Chondrocyte (in vitro differentiated cells): Measurements from ENCODE around the gene ARHGAP24. TPM values are rescaled to one million over a fixed set of nuclear protein-coding genes. Genes with fewer than 3 reads are reported as not detected.
A peak's percentile ranks its signal among the peaks of the same experiment; 100 is the strongest.

Source experiments
- DNase-seq: peaks from one replicate; pipeline ENCODE4 v3.0.0; 2021; ENCODE audit warnings: mixed read lengths, low spot score
- H3K27ac Mint-ChIP-seq: one replicate; pipeline ENCODE4 v1.8.0; 2021; ENCODE audit warnings: mild to moderate bottlenecking, moderate library complexity, mixed read lengths; ENCODE audit not compliant: unreplicated experiment
- H3K27me3 Mint-ChIP-seq: 2 replicates; pipeline ENCODE4 v1.8.0; 2021; ENCODE audit warnings: low read depth, mixed read lengths
- H3K36me3 Mint-ChIP-seq: 2 replicates; pipeline ENCODE4 v1.8.0; 2021; ENCODE audit warnings: low read depth, mixed read lengths
- H3K4me1 Mint-ChIP-seq: 2 replicates; pipeline ENCODE4 v1.8.0; 2021; ENCODE audit warnings: low read depth, mild to moderate bottlenecking, mixed read lengths
- H3K4me3 Mint-ChIP-seq: one replicate; pipeline ENCODE4 v1.8.0; 2021; ENCODE audit warnings: mild to moderate bottlenecking, moderate library complexity, mixed read lengths; ENCODE audit not compliant: unreplicated experiment
- H3K9me3 Mint-ChIP-seq: 2 replicates; pipeline ENCODE4 v1.8.0; 2021; ENCODE audit warnings: low read depth, mixed read lengths
- CTCF ChIP-seq: fragments of 200-600 bp; sonication (generic); IDR thresholded peaks from 2 replicates; pipeline ENCODE4 v1.5.0; 2021; ENCODE audit warnings: antibody characterized with exemption, mild to moderate bottlenecking, moderate library complexity
- total RNA-seq: library from RNA; stranded (reverse); gene quantifications from 3 replicates; pipeline ENCODE4 v1.2.1, GENCODE V29; 2021

The ARHGAP24 gene
- total RNA-seq, 1 donor from 2014 or later = 22.0 TPM

DNA sequence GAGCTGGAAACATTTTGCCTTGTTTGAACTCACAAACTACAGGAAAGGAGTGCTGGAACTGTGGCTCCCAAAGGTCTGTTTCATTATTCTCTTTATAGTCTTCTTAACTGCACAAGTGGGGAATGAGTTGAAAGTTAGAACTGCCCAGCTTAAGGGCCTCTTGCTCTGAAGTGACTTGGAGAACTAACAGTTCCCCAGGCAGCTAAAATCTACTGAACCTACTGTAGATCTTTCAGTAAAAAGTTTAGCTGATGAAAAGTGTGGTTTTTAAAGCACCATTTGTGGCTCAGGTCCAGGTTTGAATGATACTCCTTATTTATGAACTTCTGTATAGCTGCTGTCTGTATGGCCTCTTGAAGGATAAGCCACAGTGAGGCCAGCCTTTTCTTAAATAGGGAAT is 531.1 kb downstream of the ARHGAP24 start:
- no peak for TF ChIP-seq CTCF
- Mint-ChIP-seq H3K4me3 (no peak overlapping the region), H3K27me3 (no peaks in the 10 kb centered on the region), H3K36me3 (peaks cover 8% of the 10 kb centered on the region), H3K4me1 (peaks cover 6% of the 10 kb centered on the region), H3K9me3 (no peaks in the 10 kb centered on the region), H3K27ac (no peak overlapping the region)
- DNase-seq = no peak

GRCh38 chr4:86007042-86007441 is 532.1 kb downstream of the ARHGAP24 start:
- Mint-ChIP-seq H3K9me3 (no peaks in the 10 kb centered on the region), H3K27ac (no peak overlapping the region), H3K4me1 (peaks cover 16% of the 10 kb centered on the region), H3K27me3 (no peaks in the 10 kb centered on the region), H3K36me3 (peaks cover 8% of the 10 kb centered on the region), H3K4me3 (no peak overlapping the region)
- TF ChIP-seq CTCF = no peak
- DNase-seq = no peak

GRCh38 chr4:86011117-86011516 is 536.2 kb downstream of the ARHGAP24 start:
- H3K36me3 Mint-ChIP-seq = no peaks in the 10 kb centered on the region
- H3K9me3 Mint-ChIP-seq = no peaks in the 10 kb centered on the region
- H3K27ac Mint-ChIP-seq = peak overlapping the region; percentile 71
- no peaks in the 10 kb centered on the region for H3K27me3 Mint-ChIP-seq
- H3K4me1 Mint-ChIP-seq = peaks cover 55% of the 10 kb centered on the region
- TF ChIP-seq CTCF = no peak
- DNase-seq = no peak
- H3K4me3 Mint-ChIP-seq = no peak overlapping the region

- Mint-ChIP-seq H3K36me3 (peaks cover 2% of the 10 kb centered on the region), H3K9me3 (no peaks in the 10 kb centered on the region), H3K27me3 (no peaks in the 10 kb centered on the region), H3K27ac (no peak overlapping the region), H3K4me3 (no peak overlapping the region), H3K4me1 (peaks cover 59% of the 10 kb centered on the region)
- TF ChIP-seq CTCF = no peak
- no peak for DNase-seq
Measured at GRCh38 chr4:86013621-86014020, 538.7 kb downstream of the ARHGAP24 start.

GRCh38 chr4:86014599-86014998 is 539.6 kb downstream of the ARHGAP24 start:
- no peak for DNase-seq
- Mint-ChIP-seq H3K9me3 (no peaks in the 10 kb centered on the region), H3K4me1 (peaks cover 59% of the 10 kb centered on the region), H3K27me3 (no peaks in the 10 kb centered on the region), H3K27ac (peak overlapping the region; percentile 28), H3K4me3 (no peak overlapping the region), H3K36me3 (peaks cover 2% of the 10 kb centered on the region)
- TF ChIP-seq CTCF = no peak
